Measurements from ENCODE around the gene SPHK1.

Gene SPHK1

GRCh38 chr17:76432712-76433336, 48.4 kb downstream of the SPHK1 start:
- peak; percentile 36 to 44 for DNase-seq
- TF ChIP-seq POLR2A (IDR thresholded peaks at IDR 0.05; ENCODE audit: low read length): no peak
- no peak for TF ChIP-seq GATA1 (IDR thresholded peaks at IDR 0.05; ENCODE audit: low read depth, low read length)

- DNase-seq: no peak
- TF ChIP-seq POLR2A (IDR thresholded peaks at IDR 0.05; ENCODE audit: low read length) (no peak), GATA1 (IDR thresholded peaks at IDR 0.05; ENCODE audit: low read depth, low read length) (no peak)
These were observed 49.3 kb downstream of the SPHK1 start for GRCh38 chr17:76433693-76434092.

GRCh38 chr17:76434870-76435269, 50.5 kb downstream of the SPHK1 start:
- DNase-seq: no peak
- TF ChIP-seq GATA1 (IDR thresholded peaks at IDR 0.05; ENCODE audit: low read depth, low read length) (no peak), POLR2A (IDR thresholded peaks at IDR 0.05; ENCODE audit: low read length) (no peak)

GRCh38 chr17:76435751-76436150, 51.3 kb downstream of the SPHK1 start:
- no peak for DNase-seq
- TF ChIP-seq GATA1 (IDR thresholded peaks at IDR 0.05; ENCODE audit: low read depth, low read length) (no peak), POLR2A (IDR thresholded peaks at IDR 0.05; ENCODE audit: low read length) (no peak)
